CD4-positive, alpha-beta T cell treated with Interleukin-15 for 1 hour (primary cell): ENCODE data around the gene KRTAP4-6.
"Not testable (repeated sequence)": the region's sequence is repeated elsewhere in the genome, so short reads cannot be mapped to it uniquely, and the experiment has no call there.

Source experiments
- DNase-seq: peaks from one replicate; pipeline ENCODE4 v3.0.0-alpha.2; 2020

The KRTAP4-6 gene

DNA sequence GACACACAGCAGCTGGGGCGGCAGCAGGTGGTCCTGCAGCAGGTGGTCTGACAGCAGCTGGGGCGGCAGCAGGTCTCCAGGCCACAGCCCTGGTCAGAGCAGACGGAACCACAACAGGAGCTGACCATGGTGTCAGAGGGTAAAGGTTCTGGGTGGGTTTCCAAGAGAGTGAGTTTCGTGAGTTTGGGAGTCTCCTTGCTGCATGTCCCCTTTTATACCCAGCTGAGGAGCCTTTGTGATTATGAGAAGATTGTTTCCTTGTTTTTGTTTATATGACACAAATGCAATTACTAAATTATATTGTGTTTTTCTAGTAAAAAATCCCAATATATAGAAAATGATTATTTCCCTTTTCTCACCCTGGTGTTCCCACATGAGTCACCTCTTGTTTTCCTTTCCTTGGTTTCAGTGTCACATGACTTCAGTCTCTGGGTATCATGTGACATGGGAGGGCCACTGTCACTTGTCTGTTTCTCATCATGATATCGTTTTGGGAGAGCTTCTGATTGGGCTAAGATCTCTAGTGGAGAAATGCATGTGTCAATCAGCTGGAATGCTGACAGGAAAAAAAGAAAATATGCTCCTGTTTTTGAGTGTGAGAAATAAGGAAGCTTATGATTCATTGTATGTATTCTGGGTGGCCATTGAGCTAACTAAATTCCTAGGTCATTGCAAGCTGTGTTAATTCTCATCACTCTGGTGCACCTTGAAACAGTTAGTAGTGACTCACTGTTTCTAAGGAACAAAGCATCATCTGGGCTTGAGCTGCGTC is at the start of gene KRTAP4-6:
Gene KRTAP4-6, minus strand, starts transcription at position 185 of the 772 bp plus-strand sequence. Its CDS starts 57 bp downstream, at position 128.
- no peak for DNase-seq

DNA sequence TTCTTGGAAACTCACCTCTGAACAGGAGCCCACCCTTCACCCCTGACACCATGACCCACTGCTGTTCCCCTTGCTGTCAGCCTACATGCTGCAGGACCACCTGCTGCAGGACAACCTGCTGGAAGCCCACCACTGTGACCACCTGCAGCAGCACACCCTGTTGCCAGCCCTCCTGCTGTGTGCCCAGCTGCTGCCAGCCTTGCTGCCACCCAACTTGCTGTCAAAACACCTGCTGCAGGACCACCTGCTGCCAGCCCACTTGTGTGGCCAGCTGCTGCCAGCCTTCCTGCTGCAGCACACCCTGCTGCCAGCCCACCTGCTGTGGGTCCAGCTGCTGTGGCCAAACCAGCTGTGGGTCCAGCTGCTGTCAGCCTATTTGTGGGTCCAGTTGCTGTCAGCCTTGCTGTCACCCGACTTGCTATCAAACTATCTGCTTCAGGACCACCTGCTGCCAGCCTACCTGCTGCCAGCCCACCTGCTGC is 49.5 kb upstream of the KRTAP4-6 start, which contains the start of gene KRTAP9-1:
Gene KRTAP9-1, plus strand, starts transcription at position 51 of the 482 bp plus-strand sequence. Its CDS starts 0 bp downstream, at position 51.
- not testable (repeated sequence) for DNase-seq

DNA sequence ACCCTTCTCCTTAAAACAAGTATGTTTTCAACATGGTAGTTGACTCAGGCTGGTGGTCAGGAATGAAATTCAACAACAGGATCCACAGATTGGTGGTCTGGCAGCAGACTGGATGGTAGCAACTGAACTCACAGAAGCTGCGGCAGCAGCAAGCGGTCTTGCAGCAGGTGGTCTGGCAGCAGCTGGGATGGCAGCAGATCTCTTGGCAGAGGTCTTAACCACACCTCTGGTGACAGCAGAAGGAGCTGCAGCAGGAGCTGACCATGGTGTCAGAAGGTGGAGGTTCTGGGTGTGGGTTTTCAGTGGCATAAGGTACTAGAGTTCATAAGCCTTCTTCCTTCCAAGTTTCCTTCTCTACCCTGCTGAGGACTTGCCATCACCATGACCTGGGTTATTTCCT is 46.5 kb upstream of the KRTAP4-6 start:
- DNase-seq, result no peak

DNA sequence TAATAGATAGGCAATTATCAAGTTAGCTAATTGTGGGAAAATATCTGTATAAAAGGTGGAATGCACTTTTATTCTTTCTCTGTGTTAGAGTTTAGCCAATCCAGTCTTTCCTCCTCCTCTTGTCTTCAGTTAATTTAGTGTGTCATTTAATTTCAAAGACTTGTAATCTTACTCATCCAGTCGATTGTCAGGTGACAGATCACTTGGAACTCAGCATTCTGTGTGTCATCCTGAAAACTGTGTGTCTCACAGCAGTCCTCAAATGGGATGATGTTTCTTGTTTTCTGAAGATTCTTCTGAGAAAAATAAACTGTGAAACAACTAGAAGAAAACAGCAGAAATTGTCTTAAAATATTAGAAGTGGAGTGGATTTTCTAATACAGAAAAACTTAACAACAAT is 44.7 kb upstream of the KRTAP4-6 start:
- DNase-seq, result no peak

DNA sequence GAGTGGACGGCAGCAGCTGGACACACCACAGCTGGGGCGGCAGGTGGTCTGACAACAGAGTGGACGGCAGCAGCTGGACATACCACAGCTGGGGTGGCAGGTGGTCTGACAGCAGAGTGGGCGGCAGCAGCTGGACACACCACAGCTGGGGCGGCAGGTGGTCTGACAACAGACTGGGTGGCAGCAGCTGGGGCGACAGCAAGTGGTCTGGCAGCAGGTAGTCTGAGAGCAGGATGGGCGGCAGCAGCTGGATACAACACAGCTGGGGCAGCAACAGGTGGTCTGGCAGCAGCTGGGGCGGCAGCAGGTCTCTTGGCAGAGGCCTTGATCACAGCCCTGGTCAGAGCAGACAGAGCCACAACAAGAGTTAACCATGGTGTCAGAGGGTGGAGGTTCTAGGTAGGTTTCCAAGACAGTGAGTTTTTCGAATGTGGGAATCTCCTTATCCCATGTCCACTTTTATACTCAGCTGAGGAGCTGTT is 44.2 kb upstream of the KRTAP4-6 start, which contains the start of gene KRTAP4-1:
Gene KRTAP4-1, minus strand, starts transcription at position 432 of the 482 bp plus-strand sequence. Its CDS starts 57 bp downstream, at position 375.
- DNase-seq, result no peak

DNA sequence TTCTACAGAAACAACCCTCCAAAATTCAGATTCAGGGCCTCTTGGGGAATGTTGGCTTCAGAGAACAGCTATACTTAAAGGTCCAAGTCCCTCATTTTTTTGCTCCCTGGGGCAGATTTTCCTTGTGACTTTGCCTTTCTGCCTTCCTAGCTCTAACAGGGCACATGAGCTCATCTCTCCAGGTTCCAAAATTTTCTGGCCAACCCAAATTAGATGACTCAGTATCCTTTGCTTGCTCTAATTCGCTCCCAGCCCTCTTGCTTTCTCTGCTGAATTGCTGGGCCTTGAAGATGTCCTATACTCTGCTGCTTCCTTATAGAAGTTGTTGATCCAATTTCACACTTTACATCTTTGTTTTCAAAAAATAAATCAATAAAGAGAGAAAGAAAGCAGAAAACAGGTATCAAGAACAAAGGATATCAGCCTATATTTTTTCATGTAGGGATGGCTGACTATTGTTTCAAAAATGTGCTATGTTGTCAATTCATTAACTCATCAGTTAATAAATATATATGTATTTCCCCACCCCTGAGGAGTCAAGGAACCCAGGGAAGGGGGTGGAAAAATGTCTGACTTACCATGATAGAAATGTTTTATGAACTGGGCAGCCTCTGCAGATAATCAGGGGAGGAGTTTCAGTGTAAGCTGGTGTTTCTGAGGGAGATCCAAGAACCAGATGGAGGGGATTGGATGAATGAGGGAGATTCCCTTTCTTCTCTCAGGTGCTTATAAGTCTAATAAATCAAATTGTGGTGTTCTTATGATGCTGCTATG is 38.7 kb upstream of the KRTAP4-6 start:
- no peak for DNase-seq

DNA sequence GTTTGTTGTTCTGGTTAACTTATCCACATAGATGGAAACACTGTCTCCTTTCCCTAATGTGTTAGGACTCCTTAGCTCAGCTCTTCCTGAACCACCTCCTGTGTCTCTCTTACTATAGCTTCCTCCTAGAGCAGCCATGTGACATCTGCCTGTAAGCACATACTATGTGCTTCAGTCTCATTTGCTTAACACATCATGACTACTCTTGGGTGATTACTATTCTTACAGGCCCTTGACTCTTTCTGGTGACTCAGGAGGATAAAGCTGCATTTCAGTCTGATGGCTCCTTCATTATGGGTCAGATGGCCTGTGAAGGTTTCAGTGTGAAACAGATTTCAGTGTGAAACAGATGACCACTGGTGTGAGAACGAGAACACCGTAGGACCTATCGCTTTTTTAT is 38.0 kb upstream of the KRTAP4-6 start:
- no peak for DNase-seq

DNA sequence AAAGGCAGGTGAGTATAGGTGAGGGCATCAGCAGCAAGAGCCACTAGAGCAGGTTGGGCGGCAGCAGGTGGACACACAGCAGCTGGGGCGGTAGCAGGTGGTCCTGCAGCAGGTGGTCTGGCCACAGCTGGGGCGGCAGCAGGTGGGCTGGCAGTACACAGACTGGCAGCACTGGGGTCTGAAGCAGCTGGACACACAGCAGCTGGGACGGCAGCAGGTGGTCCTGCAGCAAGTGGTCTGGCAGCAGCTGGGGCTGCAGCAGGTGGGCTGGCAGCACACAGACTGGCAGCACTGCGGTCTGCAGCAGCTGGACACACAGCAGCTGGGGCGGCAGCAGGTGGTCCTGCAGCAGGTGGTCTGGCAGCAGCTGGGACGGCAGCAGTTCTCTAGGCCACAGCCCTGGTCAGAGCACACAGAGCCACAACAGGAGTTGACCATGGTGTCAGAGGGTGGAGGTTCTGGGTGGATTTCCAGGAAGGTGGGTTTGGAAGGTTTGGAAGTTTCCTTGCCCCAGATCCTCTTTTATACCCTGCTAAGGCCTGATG is 37.5 kb upstream of the KRTAP4-6 start, which contains the start of gene KRTAP4-2:
Gene KRTAP4-2, minus strand, starts transcription at position 495 of the 545 bp plus-strand sequence. Its CDS starts 57 bp downstream, at position 438.
- no peak for DNase-seq

DNA sequence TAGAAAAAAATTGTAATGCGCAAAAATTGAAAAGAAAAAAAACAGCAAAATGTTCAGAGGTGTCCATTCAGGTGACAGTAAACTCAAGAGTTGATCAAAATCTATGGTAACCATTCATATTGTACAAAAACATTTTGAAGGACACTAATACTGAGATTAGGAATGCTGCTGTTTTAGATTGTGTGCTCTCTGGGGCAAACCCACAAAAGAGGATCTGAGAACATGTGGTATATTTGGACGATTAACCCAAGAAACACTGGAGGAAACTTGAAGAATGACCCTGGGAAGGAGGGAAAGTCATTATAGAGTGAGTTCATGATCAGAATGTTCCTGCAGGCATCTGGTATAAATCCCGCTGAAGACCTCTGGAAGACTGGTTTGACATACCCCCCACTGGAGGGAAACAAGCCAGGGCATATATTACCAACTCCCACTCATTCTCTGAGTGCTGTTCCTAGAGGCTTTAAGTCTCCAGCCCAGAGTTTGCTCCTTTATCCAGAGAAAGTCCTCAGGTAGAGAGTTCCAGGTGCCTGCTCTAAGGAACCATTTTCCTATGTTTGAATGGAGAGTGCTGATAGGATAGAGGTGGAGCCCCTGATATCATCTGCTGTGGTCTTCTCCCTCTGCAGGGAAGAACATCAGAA is 36.5 kb upstream of the KRTAP4-6 start:
- no peak for DNase-seq

DNA sequence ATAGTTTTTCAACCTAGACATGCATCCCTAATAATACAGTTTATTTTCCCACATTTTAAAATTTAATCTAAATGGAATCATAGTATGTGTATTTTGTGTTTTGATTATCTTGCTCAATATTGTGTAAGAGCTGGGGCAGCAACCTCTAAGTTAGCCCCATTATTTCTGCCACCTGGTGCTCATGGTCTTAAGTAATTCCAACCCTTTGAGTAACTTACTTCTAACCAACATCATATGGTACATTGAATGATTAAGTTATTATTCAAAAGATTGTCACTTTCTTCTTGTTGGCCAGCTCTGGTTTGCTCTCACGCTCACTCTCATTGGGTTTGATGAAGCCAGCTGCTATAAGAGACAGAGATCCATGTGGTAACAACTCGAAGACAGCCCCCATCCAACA is 31.5 kb upstream of the KRTAP4-6 start:
- DNase-seq, result no peak

DNA sequence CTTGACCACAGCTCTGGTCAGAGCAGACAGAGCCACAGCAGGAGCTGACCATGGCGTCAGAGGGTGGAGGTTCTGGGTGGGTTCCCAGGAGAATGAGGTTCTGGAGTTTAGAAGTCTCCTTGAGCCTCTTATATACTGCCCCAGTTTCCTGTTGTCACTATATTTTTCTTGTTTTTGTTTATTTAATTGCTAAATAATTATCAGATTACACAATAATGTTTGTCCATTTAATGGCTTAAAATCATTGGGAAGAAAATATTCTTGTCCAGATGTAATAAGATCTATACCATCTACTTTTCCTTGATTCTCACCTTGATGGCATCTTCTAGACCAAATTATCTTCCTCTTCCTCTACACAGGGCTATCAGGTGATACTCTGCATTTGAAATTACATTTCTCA is 27.8 kb upstream of the KRTAP4-6 start, which contains the start of gene KRTAP4-3:
Gene KRTAP4-3, minus strand, starts transcription at position 101 of the 400 bp plus-strand sequence. Its CDS starts 49 bp downstream, at position 52.
- DNase-seq, result no peak

DNA sequence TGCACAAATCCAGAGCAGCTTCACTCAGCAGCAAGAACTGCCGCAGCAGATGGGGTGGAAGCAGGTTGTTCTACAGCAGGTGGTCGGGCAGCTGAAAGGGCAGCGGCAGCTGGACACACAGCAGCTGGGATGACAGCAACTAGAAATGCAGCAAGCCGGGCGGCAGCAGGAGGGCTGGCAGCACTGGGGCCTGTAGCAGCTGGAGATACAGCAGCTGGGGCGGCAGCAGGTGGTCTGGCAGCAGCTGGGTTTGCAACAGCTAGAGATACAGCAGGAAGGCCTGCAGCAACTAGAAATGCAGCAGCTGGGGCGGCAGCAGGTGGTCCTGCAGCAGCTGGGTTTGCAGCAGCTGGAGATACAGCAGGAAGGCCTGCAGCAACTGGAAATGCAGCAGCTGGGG is 27.2 kb upstream of the KRTAP4-6 start:
- DNase-seq, result no peak

DNA sequence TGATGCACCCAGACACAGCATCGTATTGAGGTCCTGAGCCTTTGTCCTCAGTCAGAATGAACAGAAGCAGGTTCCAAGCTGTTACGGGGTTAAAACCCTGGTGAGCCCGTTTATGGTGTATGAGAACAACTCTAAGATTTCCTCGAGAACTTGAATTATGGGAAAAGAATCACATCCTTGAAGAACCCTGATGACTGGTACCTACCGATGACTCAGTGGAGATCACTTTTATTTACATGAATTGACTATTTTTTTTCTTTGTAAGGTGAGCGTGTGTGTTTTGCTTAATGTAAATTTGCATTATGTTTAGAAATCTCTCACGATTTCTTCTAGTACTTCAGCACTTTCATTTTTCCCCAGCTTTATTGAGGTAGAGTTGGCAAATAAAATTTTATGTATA is 23.5 kb upstream of the KRTAP4-6 start:
- no peak for DNase-seq

DNA sequence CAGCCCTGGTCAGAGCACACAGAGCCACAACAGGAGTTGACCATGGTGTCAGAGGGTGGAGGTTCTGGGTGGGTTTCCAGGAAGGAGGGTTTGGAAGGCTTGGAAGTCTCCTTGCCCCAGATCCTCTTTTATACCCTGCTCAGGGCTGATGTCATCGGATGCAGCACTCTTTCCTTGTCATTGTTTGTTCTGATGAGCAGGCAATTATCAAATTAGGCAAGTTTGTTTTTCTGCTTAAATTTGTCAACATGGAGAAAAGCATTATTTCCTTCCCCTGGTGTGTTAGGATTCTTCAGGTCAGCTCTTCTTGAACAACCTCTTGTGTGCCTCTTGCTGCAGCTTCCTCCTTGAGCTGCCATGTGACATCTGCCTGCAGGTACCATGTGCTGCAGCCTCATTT is 20.3 kb upstream of the KRTAP4-6 start, which contains the start of gene KRTAP4-4:
Gene KRTAP4-4, minus strand, starts transcription at position 101 of the 400 bp plus-strand sequence. Its CDS starts 57 bp downstream, at position 44.
- DNase-seq, result no peak

DNA sequence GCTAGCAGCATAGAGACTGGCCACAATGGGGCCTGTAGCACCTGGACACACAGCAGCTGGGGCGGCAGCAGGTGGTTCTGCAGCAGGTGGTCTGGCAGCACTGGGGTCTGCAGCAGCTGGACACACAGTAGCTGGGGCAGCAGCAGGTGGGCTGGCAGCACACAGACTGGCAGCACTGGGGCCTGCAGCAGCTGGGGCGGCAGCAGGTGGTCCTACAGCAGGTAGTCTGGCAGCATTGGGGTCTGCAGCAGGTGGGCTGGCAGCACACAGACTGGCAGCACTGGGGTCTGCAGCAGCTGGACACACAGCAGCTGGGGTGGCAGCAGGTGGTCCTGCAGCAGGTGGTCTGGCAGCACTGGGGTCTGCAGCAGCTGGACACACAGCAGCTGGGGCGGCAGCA is 19.8 kb upstream of the KRTAP4-6 start:
- DNase-seq, result not testable (repeated sequence)

DNA sequence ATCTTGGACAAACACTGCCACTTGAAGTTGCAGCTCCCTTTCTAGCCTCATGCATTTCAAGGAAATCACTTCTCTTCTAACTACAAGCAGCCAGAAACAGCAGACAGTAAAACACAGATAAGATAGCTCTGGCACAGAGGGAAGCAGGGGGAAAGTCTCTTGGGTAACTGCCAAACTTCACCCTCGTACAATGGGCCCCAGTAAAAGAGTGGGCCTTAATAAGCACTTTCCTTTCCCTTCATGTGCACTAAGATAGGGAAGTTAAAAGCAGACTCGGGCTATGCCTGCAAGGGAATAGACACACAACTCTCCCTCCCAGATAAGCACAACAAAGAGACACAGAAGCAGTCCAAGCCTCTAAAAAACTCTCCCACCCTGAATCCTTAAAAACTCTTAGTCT is 13.5 kb upstream of the KRTAP4-6 start:
- no peak for DNase-seq

DNA sequence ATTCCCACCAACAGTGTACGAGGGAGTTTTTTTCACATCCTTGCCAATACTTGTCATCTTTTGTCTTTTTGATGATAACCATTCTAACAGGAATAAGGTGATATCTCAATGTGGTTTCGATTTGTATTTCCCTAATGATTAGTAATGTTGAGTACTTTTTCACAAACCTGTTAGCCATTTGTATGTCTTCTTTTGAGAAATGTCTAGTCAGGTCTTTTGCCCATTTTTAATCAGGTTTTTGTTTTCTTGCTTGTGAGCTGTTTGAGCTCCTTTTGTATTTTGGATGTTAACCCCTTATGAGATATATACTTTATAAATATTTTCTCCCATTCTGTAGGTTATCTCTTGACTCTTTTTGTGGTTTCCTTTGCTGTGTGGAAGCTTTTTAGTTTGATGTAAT is 11.2 kb upstream of the KRTAP4-6 start:
- no peak for DNase-seq

DNA sequence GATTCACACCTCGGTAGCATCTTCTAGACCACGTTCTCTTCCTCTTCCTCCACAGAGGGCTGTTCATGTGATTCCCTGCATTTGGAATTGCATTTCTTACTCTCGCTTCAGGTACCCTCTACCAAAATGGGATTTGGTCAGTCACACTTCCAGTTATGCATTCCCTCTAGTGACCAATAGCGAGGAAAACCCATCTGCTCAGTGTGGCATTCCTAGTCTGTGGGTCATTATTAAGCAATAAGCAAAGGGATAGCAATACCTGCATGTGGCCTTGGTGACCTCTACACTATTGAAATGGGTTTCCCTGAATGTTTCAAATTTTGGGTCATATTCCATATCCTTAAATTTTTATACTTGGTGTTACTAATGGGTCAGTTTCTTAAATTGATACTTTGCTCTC is 9.7 kb upstream of the KRTAP4-6 start:
- DNase-seq, result no peak

DNA sequence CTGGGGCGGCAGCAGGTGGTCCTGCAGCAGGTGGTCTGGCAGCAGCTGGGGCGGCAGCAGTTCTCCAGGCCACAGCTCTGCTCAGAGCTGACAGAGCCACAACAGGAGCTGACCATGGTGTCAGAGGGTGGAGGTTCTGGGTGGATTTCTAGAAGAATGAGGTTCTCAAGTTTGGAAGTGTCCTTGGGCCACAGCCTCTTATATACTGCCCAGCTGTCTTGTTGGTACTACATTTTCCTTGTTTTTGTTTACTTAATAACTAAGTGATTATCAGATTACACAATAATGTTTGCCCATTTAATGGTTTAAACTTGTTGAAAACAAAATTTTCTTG is 9.3 kb upstream of the KRTAP4-6 start, which contains the start of gene KRTAP4-5:
Gene KRTAP4-5, minus strand, starts transcription at position 174 of the 334 bp plus-strand sequence. Its CDS starts 58 bp downstream, at position 116.
- no peak for DNase-seq

DNA sequence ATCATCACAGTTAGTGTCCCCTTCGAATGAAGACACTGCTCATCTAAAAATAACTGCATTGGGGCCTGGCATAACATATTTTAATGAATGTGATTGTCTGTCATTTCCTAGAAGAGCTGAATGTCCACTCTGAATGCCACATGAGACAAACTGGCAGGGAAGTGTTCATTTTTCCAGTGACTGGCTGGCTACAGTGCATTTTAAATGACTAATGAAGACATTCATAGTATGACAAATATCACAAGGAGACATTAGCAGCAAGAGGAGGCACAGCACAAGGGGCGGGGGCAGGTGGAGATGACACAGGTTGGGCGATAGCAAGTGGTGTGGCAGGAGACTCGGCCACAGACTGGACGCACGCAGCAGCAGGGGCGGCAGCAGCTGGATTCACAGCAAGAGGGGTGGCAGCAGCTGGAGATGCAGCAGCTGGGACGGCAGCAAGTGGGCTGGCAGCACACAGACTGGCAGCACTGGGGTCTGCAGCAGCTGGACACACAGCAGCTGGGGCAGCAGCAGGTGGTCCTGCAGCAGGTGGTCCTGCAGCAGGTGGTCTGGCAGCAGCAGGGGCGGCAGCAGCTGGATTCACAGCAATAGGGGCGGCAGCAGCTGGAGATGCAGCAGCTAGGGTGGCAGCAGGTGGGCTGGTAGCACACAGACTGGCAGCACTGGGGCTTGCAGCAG is 8.8 kb upstream of the KRTAP4-6 start:
- DNase-seq, result not testable (repeated sequence)

DNA sequence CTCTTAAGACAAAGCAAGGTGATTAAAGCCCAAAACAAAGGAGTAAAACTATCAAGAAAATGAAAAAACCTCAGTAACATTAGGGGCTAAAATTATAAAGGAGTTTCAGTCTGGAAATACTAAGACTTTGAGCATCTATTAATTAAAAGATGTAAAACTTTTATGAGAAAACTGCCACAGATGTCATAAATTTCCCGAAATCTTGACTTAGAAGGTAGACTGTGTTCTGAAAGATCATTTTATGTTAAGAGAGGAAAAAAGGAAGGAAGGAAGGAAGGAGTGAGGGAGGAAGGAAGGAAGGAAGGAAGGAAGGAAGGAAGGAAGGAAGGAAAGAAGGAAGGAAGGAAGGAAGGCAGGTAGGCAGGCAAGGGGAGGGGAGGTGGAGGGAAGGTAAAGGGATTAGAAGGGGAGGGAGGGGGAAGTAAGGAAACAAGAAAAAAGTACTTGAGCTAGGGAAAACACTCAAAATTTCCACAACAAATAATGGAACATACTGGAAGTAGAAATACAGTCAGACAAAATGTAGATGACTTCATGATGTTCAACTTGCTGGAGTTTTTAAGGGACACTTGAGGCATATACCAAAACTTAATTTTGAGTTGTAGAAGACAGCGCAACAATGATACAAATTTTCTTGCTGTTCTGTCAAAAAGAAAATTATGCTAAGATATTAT is 7.3 kb upstream of the KRTAP4-6 start:
- DNase-seq, result no peak
